ENCODE results near the gene METRNL.
"Not testable (repeated sequence)": the region's sequence is repeated elsewhere in the genome, so short reads cannot be mapped to it uniquely, and the experiment has no call there.

The METRNL gene

DNA sequence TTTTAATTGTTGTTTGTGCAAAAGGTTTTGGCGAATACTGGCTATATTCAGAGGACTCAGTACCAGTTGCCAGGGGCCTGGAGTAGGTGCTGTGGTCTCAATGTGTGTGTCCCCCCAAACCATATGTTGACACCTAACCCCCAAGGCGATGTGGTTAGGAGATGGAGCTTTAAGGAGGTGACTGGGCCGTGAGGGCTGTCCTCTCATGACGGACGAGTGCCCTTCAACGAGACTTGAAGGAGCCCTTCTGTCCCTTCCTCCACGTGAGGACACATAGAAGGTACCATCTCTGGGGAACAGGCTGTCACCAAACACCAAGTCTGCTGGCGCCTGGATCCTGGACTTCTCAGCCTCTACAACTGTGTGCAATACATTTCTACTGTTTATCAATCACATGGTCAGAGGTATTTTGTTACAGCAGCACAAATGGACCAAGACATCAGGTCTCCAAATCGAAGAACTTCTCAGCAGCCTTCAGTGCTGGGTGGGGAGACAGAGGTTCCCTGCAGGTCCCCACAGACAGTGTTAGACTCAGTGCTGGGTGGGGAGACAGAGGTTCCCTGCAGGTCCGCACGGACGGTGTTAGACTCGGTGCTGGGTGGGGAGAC is 24.8 kb upstream of the METRNL start:
- Histone ChIP-seq H3K4me3 (ENCODE audit: low read depth, low read length) (no peak overlapping the region), H3K4me2 (ENCODE audit: low read length) (no peak overlapping the region), H2AFZ (no peak overlapping the region), H3K27me3 (ENCODE audit: control insufficient read depth, insufficient read depth, low read length) (no peaks in the 10 kb centered on the region), H3K4me1 (peaks cover 5% of the 10 kb centered on the region), H3K9me3 (ENCODE audit: control insufficient read depth, low read length) (no peaks in the 10 kb centered on the region), H3K79me2 (no peaks in the 10 kb centered on the region), H3K36me3 (ENCODE audit: control insufficient read depth, insufficient read depth, low read length) (no peaks in the 10 kb centered on the region), H3K9ac (no peak overlapping the region), H3K27ac (no peak overlapping the region)
- TF ChIP-seq, protein P1, sequence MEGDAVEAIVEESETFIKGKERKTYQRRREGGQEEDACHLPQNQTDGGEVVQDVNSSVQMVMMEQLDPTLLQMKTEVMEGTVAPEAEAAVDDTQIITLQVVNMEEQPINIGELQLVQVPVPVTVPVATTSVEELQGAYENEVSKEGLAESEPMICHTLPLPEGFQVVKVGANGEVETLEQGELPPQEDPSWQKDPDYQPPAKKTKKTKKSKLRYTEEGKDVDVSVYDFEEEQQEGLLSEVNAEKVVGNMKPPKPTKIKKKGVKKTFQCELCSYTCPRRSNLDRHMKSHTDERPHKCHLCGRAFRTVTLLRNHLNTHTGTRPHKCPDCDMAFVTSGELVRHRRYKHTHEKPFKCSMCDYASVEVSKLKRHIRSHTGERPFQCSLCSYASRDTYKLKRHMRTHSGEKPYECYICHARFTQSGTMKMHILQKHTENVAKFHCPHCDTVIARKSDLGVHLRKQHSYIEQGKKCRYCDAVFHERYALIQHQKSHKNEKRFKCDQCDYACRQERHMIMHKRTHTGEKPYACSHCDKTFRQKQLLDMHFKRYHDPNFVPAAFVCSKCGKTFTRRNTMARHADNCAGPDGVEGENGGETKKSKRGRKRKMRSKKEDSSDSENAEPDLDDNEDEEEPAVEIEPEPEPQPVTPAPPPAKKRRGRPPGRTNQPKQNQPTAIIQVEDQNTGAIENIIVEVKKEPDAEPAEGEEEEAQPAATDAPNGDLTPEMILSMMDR (IDR thresholded peaks at IDR 0.05) = no peak

DNA sequence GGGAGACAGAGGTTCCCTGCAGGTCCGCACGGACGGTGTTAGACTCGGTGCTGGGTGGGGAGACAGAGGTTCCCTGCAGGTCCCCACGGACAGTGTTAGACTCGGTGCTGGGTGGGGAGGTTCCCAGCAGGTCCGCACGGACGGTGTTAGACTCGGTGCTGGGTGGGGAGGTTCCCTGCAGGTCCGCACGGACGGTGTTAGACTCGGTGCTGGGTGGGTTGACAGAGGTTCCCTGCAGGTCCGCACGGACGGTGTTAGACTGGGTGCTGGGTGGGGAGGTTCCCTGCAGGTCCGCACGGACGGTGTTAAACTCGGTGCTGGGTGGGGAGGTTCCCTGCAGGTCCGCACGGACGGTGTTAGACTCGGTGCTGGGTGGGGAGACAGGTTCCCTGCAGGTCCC is 24.2 kb upstream of the METRNL start:
- not testable (repeated sequence) for H3K27ac ChIP-seq; H3K27me3 ChIP-seq (ENCODE audit: control insufficient read depth, insufficient read depth, low read length); H3K79me2 ChIP-seq

DNA sequence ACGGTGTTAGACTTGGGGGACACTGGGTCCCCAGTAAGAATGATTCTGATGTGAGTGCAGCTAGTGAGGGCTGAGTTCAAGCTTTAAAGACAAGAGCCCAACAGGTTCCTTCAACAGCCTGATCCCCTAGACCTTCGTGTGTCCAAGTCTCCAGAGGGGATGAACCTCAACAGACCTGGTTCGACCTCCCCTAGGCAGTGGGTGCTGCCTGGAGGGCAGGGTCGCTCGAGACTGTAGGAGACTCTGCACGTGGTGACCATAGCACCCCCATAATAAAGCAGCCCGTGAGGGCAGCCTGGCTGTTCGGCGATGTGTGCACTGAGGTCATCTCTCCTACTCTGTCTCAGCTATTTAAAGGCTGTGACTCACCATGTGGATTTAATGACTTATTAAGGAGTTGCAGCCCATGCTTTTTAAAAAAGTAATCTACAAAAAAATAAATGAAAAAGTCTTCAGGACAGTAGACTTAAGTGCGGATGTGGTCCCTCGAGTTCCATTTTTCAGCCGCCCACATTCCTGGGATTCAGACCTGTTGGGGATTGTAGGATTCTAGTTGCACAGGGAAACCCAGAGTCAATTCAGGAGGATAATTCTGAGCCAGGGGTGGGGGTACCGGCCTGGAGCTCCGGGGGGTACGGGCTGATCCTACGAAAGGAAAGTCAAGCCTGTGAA is 23.4 kb upstream of the METRNL start:
- H3K4me1 ChIP-seq = peaks cover 5% of the 10 kb centered on the region
- H3K9ac ChIP-seq = no peak overlapping the region
- no peak overlapping the region for H3K4me3 ChIP-seq (ENCODE audit: low read depth, low read length)
- no peaks in the 10 kb centered on the region for H3K27me3 ChIP-seq (ENCODE audit: control insufficient read depth, insufficient read depth, low read length)
- H2AFZ ChIP-seq = no peak overlapping the region
- no peak overlapping the region for H3K27ac ChIP-seq
- H3K4me2 ChIP-seq (ENCODE audit: low read length) = no peak overlapping the region
- no peaks in the 10 kb centered on the region for H3K36me3 ChIP-seq (ENCODE audit: control insufficient read depth, insufficient read depth, low read length)
- no peaks in the 10 kb centered on the region for H3K9me3 ChIP-seq (ENCODE audit: control insufficient read depth, low read length)
- H3K79me2 ChIP-seq = no peaks in the 10 kb centered on the region
- TF ChIP-seq, protein P1 (IDR thresholded peaks at IDR 0.05) = no peak

More for the DNA sequence above, 24.2 kb upstream of the METRNL start:
- not testable (repeated sequence) for H3K4me3 ChIP-seq (ENCODE audit: low read depth, low read length); H3K9me3 ChIP-seq (ENCODE audit: control insufficient read depth, low read length); H3K9ac ChIP-seq; H3K36me3 ChIP-seq (ENCODE audit: control insufficient read depth, insufficient read depth, low read length); H2AFZ ChIP-seq; H3K4me2 ChIP-seq (ENCODE audit: low read length); H3K4me1 ChIP-seq

DNA sequence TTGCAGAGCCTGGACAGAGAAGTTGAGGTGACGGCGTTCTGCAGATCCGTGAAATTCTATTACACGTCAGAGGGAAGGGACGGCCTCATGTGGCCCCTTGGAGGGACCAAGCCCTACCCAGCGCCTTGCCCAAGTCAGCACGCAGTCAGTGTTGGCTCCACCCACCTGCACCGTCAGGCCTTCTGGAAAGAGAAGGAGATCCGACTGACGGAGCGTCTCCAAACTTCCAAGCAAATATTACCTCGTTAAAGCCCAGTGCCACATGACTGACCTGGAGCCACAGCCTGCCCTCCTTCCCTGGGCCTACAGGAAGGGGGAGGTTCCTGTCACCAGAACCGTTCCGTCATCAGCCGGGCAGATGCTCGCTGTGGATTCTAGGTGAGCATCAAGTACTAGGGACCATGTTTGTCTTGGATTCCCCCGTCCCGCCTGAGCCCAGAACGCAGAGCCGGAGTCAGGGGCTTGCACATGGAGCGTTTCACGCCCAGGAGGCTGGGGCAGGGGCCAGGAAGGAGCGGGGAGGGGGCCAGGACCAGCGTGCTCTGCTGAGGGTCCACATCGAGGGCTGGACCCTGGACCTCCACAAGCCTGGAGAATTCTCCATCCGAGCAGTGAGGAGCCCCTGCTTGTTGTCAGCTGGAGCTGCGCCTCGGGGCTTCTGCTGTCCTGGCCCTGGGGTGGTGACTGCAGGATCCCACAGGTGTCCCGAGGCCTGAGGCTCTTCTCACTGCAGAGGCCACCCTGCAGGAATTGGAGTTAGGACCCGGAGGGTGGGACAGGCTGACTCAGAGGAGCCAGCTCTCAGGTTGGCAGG is 22.6 kb upstream of the METRNL start:
- Histone ChIP-seq H3K9ac (no peak overlapping the region), H3K27ac (no peak overlapping the region)

DNA sequence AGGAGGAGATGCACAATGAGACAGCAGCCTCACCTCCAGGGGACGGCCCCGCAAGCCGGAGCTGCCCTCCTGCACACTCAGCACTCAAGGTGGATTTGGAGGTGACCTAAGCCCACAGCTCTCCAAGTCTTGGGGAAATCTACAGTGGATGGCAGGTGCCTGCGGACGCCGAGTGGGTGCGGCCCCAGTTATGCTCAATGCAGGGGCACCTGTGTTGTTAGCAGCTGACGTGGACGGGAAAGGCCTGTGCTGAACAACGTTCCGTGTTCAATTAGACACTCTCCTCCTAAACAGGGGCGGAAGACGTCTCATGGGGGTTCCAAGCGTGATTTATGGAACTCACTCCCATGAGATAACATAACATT is 22.0 kb upstream of the METRNL start:
- no peaks in the 10 kb centered on the region for H3K27me3 ChIP-seq (ENCODE audit: control insufficient read depth, insufficient read depth, low read length)
- no peak overlapping the region for H3K9ac ChIP-seq
- H2AFZ ChIP-seq = no peak overlapping the region
- TF ChIP-seq, protein P1 (IDR thresholded peaks at IDR 0.05) = no peak
- H3K4me2 ChIP-seq (ENCODE audit: low read length) = no peak overlapping the region
- H3K4me3 ChIP-seq (ENCODE audit: low read depth, low read length) = no peak overlapping the region
- H3K27ac ChIP-seq = no peak overlapping the region
- no peaks in the 10 kb centered on the region for H3K79me2 ChIP-seq
- peaks cover under 1% of the 10 kb centered on the region for H3K4me1 ChIP-seq
- H3K9me3 ChIP-seq (ENCODE audit: control insufficient read depth, low read length) = no peaks in the 10 kb centered on the region
- no peaks in the 10 kb centered on the region for H3K36me3 ChIP-seq (ENCODE audit: control insufficient read depth, insufficient read depth, low read length)

More for the DNA sequence above, 22.6 kb upstream of the METRNL start:
- no peaks in the 10 kb centered on the region for H3K27me3 ChIP-seq (ENCODE audit: control insufficient read depth, insufficient read depth, low read length)
- H3K4me3 ChIP-seq (ENCODE audit: low read depth, low read length) = no peak overlapping the region
- H3K36me3 ChIP-seq (ENCODE audit: control insufficient read depth, insufficient read depth, low read length) = no peaks in the 10 kb centered on the region
- H3K4me2 ChIP-seq (ENCODE audit: low read length) = no peak overlapping the region
- TF ChIP-seq, protein P1 (IDR thresholded peaks at IDR 0.05) = no peak
- H3K79me2 ChIP-seq = no peaks in the 10 kb centered on the region
- H3K9me3 ChIP-seq (ENCODE audit: control insufficient read depth, low read length) = no peaks in the 10 kb centered on the region
- H2AFZ ChIP-seq = no peak overlapping the region
- H3K4me1 ChIP-seq = peaks cover 5% of the 10 kb centered on the region
